SK-N-SH (cell line): ENCODE measurements around the gene ZNF296.

Source experiments
- EZH2phosphoT487 ChIP-seq: fragments of 200-600 bp; sonication (generic); IDR thresholded peaks from 2 replicates; pipeline ENCODE4 v1.6.1; 2017; ENCODE audit warnings: low read depth, mixed run types, mild to moderate bottlenecking, antibody characterized with exemption, moderate library complexity, borderline replicate concordance
- GABPA ChIP-seq: IDR thresholded peaks from 2 replicates; pipeline ENCODE4 v1.4.0; 2012; ENCODE audit warnings: low read depth, mild to moderate bottlenecking
- NFIC ChIP-seq: IDR thresholded peaks from 2 replicates; pipeline ENCODE4 v1.4.0; 2012; ENCODE audit warnings: borderline replicate concordance
- POLR2AphosphoS5 ChIP-seq: IDR thresholded peaks from 2 replicates; pipeline ENCODE4 v1.6.1; 2012; ENCODE audit warnings: low read depth, low read length
- SIN3A ChIP-seq: IDR thresholded peaks from 2 replicates; pipeline ENCODE4 v1.6.1; 2012; ENCODE audit warnings: low read depth, mild to moderate bottlenecking, low read length, moderate library complexity, borderline replicate concordance
- TF ChIP-seq, protein P1 (sequence below): IDR thresholded peaks from 2 replicates; pipeline ENCODE4 v1.4.0; 2012; ENCODE audit warnings: low read depth
- TF ChIP-seq, protein P2 (sequence below): fragments of 200-600 bp; sonication (generic); IDR thresholded peaks from 2 replicates; pipeline ENCODE4 v1.6.1; 2017; ENCODE audit warnings: antibody characterized with exemption, mild to moderate bottlenecking, moderate library complexity
- TF ChIP-seq, protein P3 (sequence below): IDR thresholded peaks from 2 replicates; pipeline ENCODE4 v1.4.0; 2012; ENCODE audit warnings: low read depth, borderline replicate concordance
- TF ChIP-seq, protein P4 (sequence below): fragments of 150-350 bp; IDR thresholded peaks from 2 replicates; pipeline ENCODE4 v1.6.1; 2017; ENCODE audit warnings: antibody characterized with exemption, low read length, low read depth, borderline replicate concordance

DNA sequence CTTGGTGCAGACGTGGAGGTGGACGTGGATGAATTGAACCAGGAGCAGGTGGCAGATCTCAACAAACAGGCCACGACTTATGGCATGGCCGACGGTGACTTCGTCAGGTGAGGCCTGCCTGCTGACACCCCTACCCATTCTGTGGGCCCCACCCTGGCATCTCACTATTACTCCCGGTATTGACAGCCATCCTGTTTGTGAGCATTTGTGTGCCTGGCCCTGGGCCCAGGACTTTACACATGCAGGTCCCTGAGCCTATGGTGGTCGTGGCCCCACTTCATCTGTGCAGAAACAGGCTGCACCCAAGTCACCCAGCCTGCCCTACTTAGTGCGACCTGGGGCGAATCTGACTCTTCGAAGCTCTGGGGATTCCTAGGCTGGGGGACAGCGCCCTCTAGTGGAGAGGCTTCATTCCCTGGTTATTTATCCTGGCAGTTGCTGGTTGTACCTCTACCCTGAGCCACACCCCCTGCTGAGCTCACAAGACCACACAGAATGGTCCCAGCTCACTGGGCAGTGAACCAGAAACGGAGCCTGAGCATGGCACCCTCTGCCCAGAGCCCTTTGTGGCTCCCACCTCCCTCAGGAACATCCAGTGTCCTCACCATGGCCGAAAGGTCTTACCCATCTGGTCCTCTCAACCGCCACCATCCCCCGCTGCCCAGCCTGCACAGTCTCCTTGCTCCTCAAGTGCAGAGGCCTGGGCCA, 16.9 kb downstream of the ZNF296 start:
- TF ChIP-seq, protein P1, sequence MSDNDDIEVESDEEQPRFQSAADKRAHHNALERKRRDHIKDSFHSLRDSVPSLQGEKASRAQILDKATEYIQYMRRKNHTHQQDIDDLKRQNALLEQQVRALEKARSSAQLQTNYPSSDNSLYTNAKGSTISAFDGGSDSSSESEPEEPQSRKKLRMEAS, result no peak
- TF ChIP-seq, protein P2, sequence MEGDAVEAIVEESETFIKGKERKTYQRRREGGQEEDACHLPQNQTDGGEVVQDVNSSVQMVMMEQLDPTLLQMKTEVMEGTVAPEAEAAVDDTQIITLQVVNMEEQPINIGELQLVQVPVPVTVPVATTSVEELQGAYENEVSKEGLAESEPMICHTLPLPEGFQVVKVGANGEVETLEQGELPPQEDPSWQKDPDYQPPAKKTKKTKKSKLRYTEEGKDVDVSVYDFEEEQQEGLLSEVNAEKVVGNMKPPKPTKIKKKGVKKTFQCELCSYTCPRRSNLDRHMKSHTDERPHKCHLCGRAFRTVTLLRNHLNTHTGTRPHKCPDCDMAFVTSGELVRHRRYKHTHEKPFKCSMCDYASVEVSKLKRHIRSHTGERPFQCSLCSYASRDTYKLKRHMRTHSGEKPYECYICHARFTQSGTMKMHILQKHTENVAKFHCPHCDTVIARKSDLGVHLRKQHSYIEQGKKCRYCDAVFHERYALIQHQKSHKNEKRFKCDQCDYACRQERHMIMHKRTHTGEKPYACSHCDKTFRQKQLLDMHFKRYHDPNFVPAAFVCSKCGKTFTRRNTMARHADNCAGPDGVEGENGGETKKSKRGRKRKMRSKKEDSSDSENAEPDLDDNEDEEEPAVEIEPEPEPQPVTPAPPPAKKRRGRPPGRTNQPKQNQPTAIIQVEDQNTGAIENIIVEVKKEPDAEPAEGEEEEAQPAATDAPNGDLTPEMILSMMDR, result peak; percentile 93
- TF ChIP-seq NFIC, result no peak
- TF ChIP-seq, protein P3, sequence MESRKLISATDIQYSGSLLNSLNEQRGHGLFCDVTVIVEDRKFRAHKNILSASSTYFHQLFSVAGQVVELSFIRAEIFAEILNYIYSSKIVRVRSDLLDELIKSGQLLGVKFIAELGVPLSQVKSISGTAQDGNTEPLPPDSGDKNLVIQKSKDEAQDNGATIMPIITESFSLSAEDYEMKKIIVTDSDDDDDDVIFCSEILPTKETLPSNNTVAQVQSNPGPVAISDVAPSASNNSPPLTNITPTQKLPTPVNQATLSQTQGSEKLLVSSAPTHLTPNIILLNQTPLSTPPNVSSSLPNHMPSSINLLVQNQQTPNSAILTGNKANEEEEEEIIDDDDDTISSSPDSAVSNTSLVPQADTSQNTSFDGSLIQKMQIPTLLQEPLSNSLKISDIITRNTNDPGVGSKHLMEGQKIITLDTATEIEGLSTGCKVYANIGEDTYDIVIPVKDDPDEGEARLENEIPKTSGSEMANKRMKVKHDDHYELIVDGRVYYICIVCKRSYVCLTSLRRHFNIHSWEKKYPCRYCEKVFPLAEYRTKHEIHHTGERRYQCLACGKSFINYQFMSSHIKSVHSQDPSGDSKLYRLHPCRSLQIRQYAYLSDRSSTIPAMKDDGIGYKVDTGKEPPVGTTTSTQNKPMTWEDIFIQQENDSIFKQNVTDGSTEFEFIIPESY, result no peak
- TF ChIP-seq GABPA, result no peak
- no peak for TF ChIP-seq SIN3A
- no peak for TF ChIP-seq POLR2AphosphoS5
- TF ChIP-seq, protein P4, sequence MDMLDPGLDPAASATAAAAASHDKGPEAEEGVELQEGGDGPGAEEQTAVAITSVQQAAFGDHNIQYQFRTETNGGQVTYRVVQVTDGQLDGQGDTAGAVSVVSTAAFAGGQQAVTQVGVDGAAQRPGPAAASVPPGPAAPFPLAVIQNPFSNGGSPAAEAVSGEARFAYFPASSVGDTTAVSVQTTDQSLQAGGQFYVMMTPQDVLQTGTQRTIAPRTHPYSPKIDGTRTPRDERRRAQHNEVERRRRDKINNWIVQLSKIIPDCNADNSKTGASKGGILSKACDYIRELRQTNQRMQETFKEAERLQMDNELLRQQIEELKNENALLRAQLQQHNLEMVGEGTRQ, result no peak
- no peak for TF ChIP-seq EZH2phosphoT487
